Measurements from ENCODE around the gene FHIT.

FHIT gene

GRCh38 chr3:60403866-60404265 lies 847.4 kb downstream of the FHIT start:
- FAIRE-seq (no peak), DNase-seq (ENCODE audit: insufficient read length, low spot score) (no peak)
- TF ChIP-seq CTCF (IDR thresholded peaks at IDR 0.05; ENCODE audit: insufficient read depth, missing control alignments), result no peak

GRCh38 chr3:60402931-60403330 lies 848.3 kb downstream of the FHIT start:
- no peak for TF ChIP-seq CTCF (IDR thresholded peaks at IDR 0.05; ENCODE audit: insufficient read depth, missing control alignments)
- no peak for DNase-seq (ENCODE audit: insufficient read length, low spot score)
- FAIRE-seq, result no peak

GRCh38 chr3:60399861-60400845 lies 851.1 kb downstream of the FHIT start:
- no peak for TF ChIP-seq CTCF (IDR thresholded peaks at IDR 0.05; ENCODE audit: insufficient read depth, missing control alignments)
- DNase-seq (ENCODE audit: insufficient read length, low spot score) (no peak), FAIRE-seq (no peak)

- DNase-seq (ENCODE audit: insufficient read length, low spot score) (no peak), FAIRE-seq (no peak)
- TF ChIP-seq CTCF (IDR thresholded peaks at IDR 0.05; ENCODE audit: insufficient read depth, missing control alignments), result no peak
Measured at GRCh38 chr3:60399292-60399691, 852.0 kb downstream of the FHIT start.

GRCh38 chr3:60395173-60395762 lies 856.0 kb downstream of the FHIT start:
- DNase-seq (ENCODE audit: insufficient read length, low spot score) (no peak), FAIRE-seq (no peak)
- TF ChIP-seq CTCF (IDR thresholded peaks at IDR 0.05; ENCODE audit: insufficient read depth, missing control alignments), result no peak

GRCh38 chr3:60393946-60394345 lies 857.3 kb downstream of the FHIT start:
- no peak for TF ChIP-seq CTCF (IDR thresholded peaks at IDR 0.05; ENCODE audit: insufficient read depth, missing control alignments)
- DNase-seq (ENCODE audit: insufficient read length, low spot score), result no peak
- no peak for FAIRE-seq

GRCh38 chr3:60392501-60392900 lies 858.8 kb downstream of the FHIT start:
- DNase-seq (ENCODE audit: insufficient read length, low spot score) (no peak), FAIRE-seq (no peak)
- TF ChIP-seq CTCF (IDR thresholded peaks at IDR 0.05; ENCODE audit: insufficient read depth, missing control alignments), result no peak

Measured in D721Med (cell line).